Hepatocyte (in vitro differentiated cells): ENCODE measurements around the gene FKBP4.

Source experiments
- EZH2 ChIP-seq: fragments of 200-600 bp; sonication (generic); IDR thresholded peaks from 2 replicates; pipeline ENCODE4 v1.6.1; 2016; ENCODE audit warnings: antibody characterized with exemption, mild to moderate bottlenecking, borderline replicate concordance
- EZH2phosphoT487 ChIP-seq: fragments of 200-600 bp; sonication (generic); IDR thresholded peaks from one replicate; pipeline ENCODE4 v1.6.1; 2018; ENCODE audit warnings: antibody characterized with exemption, mild to moderate bottlenecking, low read depth, moderate library complexity; ENCODE audit not compliant: unreplicated experiment, severe bottlenecking
- TF ChIP-seq, protein P1 (sequence below): fragments of 200-600 bp; sonication (generic); IDR thresholded peaks from 2 replicates; pipeline ENCODE4 v1.5.1; 2016; ENCODE audit warnings: antibody characterized with exemption, mild to moderate bottlenecking; ENCODE audit not compliant: poor library complexity

DNA sequence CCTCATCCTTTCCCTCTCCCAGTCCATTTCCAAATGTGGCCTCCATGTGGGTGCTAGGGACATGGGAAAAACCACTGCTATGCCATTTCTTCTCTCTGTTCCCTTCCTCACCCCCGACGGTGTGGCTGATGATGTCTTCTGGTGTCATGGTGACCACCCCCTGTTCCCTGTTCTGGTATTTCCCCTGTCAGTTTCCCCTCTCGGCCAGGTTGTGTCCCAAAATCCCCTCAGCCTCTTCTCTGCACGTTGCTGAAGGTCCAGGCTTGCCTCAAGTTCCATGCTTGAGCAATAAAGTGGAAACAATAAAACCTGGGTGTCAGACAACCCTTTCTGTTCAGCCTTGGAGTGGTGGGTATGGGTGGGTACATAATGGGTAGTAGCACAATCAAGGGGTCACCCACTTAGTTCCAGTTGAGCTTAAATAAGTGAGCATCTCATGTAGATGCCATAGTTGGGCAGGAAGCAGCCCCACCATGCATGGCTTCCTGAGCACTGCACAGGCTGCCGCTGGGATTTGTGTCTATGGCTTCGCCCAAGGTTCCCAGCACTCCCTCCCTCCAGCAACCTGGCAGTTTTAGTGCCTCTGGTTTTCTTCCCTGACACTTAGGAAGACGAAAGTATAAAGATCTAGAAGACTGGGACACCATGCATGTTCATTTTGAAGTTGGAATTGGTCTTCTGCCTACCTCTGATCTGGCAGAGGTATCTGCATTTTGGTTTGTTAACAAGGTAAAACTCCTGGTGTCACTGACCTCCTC is 9.0 kb downstream of the FKBP4 start:
- TF ChIP-seq EZH2 (no peak), EZH2phosphoT487 (no peak)
- TF ChIP-seq, protein P1, sequence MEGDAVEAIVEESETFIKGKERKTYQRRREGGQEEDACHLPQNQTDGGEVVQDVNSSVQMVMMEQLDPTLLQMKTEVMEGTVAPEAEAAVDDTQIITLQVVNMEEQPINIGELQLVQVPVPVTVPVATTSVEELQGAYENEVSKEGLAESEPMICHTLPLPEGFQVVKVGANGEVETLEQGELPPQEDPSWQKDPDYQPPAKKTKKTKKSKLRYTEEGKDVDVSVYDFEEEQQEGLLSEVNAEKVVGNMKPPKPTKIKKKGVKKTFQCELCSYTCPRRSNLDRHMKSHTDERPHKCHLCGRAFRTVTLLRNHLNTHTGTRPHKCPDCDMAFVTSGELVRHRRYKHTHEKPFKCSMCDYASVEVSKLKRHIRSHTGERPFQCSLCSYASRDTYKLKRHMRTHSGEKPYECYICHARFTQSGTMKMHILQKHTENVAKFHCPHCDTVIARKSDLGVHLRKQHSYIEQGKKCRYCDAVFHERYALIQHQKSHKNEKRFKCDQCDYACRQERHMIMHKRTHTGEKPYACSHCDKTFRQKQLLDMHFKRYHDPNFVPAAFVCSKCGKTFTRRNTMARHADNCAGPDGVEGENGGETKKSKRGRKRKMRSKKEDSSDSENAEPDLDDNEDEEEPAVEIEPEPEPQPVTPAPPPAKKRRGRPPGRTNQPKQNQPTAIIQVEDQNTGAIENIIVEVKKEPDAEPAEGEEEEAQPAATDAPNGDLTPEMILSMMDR = no peak
